Stimulated activated naive CD4-positive, alpha-beta T cell treated with Interleukin-2 at 50 U/mL for 16 hours (primary cell): ENCODE results near the gene BUB1B.

Experiments
- DNase-seq: peaks from one replicate; lab custom pipeline; 2025; lab: John Stamatoyannopoulos, UW

Gene BUB1B

GRCh38 chr15:40239693-40240618 is 79.1 kb downstream of the BUB1B start:
- DNase-seq = no peak

- DNase-seq = no peak
These were observed 79.9 kb downstream of the BUB1B start for GRCh38 chr15:40240619-40241221.

- no peak for DNase-seq
These were observed 80.7 kb downstream of the BUB1B start for GRCh38 chr15:40241269-40242212.

DNA sequence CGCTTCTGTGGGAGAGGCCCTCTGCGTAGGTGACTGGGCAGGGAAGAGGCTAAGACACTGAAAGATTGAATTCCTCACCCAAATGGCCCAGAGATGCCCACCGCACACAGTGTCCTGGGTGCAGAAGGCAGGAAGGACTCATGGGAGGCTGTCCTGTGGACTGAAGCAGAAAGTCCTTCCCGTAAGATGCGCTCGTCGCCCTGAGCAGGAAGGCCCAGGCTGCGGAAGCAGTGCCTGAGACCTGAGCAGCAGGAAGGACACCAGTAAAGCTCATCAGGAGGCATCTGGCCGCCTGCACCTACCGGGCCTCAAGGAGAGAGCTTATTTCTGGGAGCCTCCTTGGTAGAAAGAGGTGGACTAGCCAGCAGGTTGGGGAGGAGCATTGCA is 81.3 kb downstream of the BUB1B start:
- DNase-seq = no peak

GRCh38 chr15:40242601-40243000 is 81.7 kb downstream of the BUB1B start:
- DNase-seq = no peak

DNA sequence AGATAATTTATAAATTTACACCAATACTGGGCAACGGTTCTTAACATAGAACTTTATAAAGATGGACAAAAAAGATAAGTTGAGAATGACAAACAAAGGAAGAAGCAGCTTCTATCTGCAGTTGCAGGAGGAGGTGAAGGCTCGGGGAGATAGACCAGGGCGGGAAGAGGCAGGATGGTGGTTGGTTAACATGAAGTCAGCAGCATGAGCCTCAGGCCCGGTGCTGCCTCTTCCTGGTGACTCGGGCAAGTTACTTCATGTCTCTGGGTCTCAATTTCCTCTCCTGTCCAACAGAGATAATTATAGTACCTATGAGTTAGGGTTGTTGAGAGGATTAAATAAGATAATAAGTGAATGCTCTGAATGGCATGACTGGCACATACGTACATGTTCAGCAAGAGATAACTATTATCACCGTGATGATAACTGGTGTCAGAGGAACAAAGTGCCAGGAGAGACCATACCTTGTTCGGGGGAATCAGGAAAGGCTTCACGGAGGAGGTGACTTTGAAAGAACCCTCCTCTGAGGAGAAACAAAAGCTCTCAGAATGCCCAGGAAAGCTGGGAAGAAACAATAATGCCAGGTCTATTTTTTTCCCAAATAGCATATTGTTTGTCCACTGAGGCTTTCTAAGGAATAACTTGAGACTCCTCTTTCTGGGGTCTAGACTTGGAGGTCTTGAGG is 82.4 kb downstream of the BUB1B start:
- no peak for DNase-seq

DNA sequence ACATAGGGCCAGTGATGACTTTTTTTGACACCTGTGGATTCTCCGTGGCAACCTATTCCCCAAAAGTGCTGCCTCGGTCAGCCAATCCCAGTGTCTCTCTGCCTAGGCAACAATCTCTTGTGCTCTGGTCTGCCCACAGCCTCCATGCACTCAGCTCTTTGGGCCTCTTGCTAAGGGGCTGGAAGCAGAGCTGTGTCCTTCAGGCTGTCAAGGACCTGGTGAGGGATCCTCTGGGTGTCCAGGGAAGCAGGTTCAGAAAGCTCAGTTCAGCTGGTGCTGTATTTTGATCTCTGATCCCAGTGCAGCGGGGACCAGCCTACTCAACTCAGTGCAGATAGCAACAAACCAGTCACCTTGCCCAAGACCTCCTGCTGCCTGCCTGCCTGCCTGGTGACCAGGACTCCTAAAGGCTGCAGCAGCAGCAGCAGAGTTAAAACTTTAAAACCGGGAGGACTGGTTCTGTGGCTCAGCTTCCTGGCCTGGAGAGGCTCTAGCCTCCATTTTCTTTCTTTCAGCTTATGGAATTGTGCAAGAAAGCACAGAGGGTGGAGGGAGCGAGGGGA is 84.2 kb downstream of the BUB1B start:
- DNase-seq = no peak

GRCh38 chr15:40245666-40246450 is 85.0 kb downstream of the BUB1B start:
- DNase-seq = no peak

DNA sequence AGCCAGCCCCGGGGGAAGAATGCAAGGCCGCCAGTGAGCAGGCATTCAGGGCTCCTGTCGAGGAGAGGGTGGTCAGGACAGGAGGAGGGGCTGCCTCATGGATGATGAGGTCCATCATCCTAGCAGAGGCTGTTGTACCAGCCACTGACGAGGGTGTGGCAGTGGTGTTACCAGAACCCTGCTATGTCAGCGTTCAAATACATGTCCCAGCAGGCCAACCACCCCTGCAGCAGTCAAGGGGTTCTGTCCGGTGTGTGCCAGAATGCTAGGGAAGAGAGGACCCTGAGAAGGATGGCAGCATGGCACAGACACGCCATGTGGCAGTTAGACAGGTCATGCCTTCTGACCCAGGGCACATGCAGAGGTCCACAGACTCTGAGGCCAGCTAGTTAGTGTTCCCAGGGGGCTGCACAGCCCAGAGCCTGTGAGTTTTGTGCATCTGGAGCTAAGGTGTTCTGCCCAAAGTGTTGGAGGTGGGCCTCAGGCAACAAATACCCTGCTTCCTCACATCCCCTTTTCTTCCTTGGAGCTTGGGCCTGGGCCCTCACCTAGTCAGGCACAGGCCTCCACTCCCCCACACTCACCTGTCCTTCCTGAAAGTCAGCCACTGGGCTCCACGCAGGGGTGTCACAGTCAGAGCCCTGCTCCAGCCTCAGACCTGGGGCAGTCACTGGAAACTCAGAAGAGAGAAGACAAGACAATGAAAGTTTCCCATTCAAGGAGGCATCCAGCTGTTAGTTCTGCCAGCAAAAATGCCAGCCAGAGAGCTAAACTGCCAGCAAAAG is 85.8 kb downstream of the BUB1B start:
- DNase-seq = no peak

- no peak for DNase-seq
These were observed 86.6 kb downstream of the BUB1B start for GRCh38 chr15:40247406-40247971.

GRCh38 chr15:40248006-40248783 is 87.3 kb downstream of the BUB1B start:
- no peak for DNase-seq

- no peak for DNase-seq
These were observed 88.8 kb downstream of the BUB1B start for GRCh38 chr15:40249477-40250303.

DNA sequence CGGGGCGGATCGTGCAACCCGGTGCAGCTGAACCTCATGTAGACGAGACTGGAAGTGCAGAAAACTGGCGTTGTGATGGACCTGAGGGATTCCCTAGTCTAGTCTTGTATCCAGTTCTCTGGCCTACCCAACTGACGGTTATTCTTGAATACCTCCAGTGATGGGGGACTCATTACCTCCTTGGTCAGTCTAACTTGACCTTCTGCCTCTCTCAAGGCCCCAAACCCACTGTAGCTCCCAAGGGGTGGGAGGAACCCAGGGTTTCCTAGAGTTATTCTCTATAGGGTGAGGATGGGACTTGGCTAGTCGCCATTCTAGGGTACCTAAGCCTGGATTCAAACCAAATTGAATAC is 89.4 kb downstream of the BUB1B start:
- DNase-seq = no peak

GRCh38 chr15:40250771-40251483 is 90.1 kb downstream of the BUB1B start:
- no peak for DNase-seq

DNA sequence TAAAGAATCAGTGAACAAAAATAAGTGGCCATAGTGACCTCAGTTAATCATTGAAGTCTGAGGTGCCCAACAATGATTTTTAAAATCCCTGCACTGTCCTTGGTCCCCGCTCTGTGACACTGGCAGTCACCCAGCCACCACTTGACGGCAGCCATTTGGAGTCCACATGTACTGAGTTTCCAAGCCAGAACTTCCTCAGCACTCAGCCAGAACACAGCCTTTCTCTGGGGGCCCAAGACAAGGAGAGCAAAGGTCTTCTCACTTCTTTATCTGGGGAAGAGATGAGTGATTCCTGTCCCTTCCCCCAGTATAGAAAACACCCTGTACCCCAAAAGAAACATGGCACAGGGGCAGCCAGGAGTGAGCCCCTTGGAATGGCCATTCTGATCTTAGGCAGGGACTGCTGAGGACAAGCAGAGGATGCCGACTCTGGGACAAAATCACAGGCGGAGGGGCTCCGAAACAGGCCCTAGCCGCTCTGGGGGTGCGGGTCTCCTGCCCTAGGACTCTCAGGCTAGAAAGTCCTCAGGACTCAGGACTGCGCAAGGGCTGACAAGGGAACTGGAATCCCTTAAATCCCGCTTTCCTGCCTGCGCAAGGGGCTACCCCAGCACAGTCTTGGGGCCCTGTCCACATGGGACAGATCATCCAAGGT is 90.7 kb downstream of the BUB1B start:
- DNase-seq = no peak

DNA sequence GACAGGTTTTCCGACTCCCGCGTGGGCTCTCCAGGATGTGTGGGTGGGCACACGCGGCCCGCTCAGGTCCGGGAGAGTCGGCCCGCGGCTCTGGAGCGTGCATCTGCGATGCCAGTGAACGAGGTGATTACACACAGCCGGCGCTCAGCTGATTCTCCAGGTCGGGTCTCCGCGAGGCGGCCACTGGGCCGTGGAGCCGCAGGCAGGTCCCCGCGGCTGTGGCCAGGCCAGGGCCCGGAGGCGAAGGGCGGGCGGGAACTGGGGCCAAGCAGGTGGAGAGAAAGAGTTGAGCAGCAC is 91.2 kb downstream of the BUB1B start:
- DNase-seq = no peak
